Measurements from ENCODE around the gene TRDMT1.
A peak's percentile ranks its signal among the peaks of the same experiment; 100 is the strongest.

The TRDMT1 gene

GRCh38 chr10:17174626-17175025 is 26.8 kb downstream of the TRDMT1 start:
- peak; percentile 47 for DNase-seq

GRCh38 chr10:17171141-17171641 is 30.3 kb downstream of the TRDMT1 start:
- no peak for DNase-seq

GRCh38 chr10:17169803-17170202 is 31.7 kb downstream of the TRDMT1 start:
- no peak for DNase-seq

DNA sequence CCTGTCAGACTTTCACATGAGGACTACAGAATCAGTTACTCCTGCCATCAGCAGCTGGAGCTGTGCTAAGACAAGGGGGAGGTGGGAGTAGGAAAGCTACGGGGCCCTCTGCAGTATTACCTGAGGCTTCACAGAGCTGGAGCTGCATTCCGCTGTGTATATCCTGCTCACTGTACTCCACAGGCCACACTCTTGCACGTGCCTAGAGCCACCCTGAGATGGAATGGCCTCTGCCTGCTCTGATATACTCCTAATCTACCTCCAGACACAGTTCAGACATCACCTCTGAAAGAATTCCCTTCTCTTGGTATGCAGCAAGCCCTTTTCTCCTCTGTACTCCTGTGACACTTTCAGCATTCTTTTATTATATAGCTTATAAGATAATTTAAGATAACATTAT is 34.8 kb downstream of the TRDMT1 start:
- DNase-seq: no peak

DNA sequence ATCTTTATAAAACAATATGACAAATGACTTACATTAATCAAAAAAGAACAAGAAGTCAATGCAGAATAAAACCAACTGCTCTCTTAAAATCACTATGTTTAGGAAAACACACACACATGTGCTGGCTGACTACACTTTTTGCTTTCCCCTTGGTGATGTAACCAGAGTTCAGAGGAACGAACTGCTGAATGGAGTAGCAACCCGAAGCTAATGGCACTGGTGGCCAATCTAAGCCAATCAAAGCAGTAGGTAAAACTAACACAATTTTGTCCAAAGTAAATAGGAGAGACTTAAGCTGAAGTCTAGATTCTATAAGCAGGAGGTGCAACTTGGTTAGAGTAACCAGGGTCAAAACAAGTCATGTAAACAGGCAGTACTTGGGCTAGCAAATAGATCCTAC is 38.6 kb downstream of the TRDMT1 start:
- no peak for DNase-seq

- no peak for DNase-seq
Observed at GRCh38 chr10:17161775-17162174, 39.7 kb downstream of the TRDMT1 start.

DNA sequence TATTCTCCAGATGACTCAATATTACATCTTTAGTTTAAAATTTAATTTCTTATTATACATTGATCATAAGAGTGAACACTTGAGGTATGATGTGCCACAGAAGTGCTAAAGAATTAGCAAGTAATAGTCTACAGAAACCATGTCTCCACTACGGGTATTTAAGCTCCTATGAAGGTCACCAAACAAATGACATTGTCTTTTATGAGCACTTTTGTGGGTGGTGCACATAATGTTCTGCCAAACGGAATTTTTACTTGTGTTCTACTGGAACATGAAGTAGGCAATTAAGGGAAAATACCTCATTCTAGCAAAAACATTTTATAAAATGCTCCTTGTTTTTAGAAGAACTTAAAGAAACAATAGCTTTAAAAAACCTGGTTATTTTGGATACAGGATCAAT is 44.4 kb downstream of the TRDMT1 start:
- DNase-seq: no peak

DNA sequence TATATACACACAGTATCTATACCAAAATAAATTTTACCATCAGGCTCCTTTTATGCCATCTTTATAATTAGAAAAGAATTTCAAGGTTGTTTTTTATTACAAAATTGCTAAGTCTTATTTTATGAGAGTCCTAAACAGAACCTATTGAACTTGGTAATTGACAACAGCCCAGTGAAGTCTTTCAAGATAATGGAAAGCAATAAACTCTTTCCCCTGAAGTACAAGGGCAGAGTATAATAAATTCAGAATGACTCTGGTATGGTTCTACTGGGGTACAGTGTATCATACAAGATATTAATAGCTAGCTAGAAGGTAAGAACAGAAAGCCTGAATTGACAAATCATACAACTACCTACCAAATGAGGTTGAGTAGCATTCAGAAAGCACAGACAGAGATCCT is 45.6 kb downstream of the TRDMT1 start:
- no peak for DNase-seq

GRCh38 chr10:17154116-17154515 is 47.4 kb downstream of the TRDMT1 start:
- DNase-seq: peak; percentile 85

DNA sequence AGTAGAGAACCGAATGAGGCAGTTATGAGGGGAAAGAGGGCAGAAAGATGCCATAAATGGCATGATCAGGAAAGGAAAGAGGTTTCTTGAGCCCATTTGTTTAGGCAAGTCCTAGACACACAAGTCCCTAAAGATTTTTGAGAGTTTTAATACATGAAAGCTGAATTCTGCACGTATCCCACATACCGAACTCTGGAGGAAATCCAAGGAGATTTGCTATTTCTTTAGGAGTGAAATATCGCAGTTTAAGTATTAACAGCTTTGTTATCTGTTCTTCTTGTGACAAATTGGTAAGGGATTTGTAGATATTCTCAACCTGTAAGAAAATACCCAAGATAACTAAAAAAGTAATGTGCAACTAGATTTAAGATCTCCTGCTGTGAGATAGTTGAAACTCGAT is 48.2 kb downstream of the TRDMT1 start:
- DNase-seq: peak; percentile 51

- DNase-seq: peak; percentile 40
Observed at GRCh38 chr10:17151716-17152115, 49.8 kb downstream of the TRDMT1 start.

GRCh38 chr10:17147884-17148489 is 53.5 kb downstream of the TRDMT1 start:
- DNase-seq: no peak

- no peak for DNase-seq
Observed at GRCh38 chr10:17146892-17147291, 54.6 kb downstream of the TRDMT1 start.

GRCh38 chr10:17145239-17145638 is 56.2 kb downstream of the TRDMT1 start:
- DNase-seq: no peak

DNA sequence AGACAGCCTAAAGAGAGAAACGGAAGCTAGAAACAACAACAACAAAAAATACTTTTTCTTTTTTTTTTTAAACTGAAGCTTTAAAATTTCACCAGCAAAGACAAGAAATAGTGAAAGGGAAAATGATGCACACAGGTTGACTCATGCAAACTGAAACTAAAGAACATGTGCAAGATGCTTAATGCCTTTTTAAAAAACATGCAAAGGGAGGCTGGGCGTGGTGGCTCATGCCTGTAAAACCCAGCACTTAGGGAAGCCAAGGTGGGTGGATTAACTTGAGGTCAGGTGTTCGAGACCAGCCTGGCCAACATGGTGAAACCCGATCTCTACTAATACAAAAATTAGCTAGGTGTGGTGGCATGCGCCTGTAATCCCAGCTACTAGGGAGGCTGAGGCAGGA is 56.7 kb downstream of the TRDMT1 start:
- DNase-seq: no peak

DNA sequence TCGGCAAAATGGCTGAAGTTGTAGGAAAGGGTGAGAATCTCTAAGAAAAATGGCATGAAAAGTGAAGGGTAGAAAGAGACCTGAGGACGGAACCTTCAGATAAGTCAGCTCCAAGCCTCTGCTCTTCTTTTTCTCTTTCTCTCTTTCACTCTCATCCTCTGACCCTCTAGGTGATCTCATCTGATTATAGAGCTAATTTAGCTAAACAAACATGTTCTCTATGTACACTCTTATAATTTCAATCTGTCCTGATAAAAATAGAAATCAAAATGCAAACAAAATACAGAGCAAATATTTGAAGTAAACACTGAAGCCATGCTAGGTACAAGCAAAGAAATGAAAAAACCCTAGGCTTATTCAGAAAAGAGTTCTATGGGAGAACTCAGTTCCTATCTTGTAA is 57.4 kb downstream of the TRDMT1 start:
- DNase-seq: no peak

DNA sequence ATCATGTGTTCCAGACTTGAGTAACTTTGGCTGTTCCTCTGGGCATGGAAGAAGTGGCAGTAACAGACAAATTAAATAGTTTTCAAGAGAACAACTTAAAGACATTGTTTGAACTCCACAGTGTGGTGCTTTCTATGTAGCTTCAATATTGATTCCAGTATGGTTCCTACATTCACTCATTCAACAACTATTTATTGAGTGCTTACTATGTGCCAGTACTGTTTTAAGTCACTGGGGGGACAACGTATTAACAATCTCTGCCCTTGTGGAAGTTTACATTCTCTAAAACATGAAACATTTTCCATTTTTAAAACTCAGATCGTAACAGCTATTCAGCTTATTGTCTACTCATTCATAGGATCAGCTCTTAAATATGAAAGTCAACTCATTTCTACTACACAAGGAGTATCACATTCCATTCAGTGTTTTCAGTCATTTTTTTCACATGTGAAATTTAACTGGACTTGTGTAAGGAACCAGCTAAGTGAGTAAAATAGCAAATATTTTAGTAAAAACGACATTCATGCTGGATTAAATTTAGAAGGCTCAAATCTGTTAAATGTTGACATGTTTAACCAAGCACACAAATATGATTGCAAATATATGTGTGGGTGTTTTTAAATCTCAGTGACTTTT is 58.3 kb downstream of the TRDMT1 start:
- peak; percentile 70 for DNase-seq

GRCh38 chr10:17141504-17142229 is 59.8 kb downstream of the TRDMT1 start:
- no peak for DNase-seq

- DNase-seq: no peak
Observed at GRCh38 chr10:17140386-17140761, 61.1 kb downstream of the TRDMT1 start.

DNA sequence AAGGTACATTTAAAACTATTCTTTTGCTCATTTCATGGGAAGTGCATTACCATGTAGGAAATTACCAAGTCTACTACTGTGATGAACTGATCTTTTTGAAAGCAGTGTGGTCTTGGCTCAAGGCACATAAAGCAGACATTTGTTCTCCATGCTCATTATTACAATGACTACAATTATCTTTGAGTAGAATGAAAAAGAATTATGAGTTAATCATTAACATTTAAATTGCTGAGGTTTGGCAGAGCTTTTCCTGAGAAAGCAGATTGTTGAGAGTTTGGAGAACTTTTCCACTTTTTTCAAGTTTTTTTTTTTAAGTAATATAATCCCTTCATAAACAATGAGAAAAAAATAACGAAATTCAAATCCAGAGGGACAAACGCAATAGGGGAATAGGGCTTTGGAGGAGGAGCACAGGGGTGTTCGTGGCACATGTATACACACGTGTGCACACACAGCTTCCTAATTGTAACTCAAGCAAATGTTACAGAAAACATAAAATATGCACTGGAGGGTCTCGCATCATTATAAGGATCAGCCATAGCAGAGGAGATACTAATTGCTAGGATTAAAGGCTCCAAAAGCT is 62.9 kb downstream of the TRDMT1 start:
- no peak for DNase-seq

DNA sequence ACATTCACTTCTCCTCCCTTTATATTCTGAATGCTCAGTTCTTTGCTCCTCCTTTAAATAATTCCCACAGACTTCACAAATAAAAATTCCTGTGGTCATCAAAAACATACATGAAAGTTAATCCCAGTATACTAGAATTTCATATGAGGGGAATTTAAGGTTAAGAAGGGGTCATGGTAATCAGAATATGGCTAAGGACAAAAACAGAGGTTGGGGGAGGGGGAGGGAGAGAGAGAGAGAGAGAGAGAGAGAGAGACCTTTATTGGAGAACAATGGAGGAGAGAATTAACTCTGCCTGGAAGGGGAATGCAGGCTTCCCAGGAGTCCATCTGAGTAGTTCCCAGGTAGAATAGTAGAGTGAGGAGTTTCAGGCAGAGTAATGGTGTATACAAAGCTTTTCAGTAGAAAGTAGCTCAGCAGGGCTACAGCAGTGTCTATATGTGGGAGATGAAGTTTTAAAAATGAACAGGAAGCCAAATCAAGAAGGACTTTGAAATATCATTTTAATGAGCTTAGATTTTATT is 66.7 kb downstream of the TRDMT1 start:
- peak; percentile 33 for DNase-seq

- DNase-seq: no peak
Observed at GRCh38 chr10:17134282-17134681, 67.2 kb downstream of the TRDMT1 start.

DNA sequence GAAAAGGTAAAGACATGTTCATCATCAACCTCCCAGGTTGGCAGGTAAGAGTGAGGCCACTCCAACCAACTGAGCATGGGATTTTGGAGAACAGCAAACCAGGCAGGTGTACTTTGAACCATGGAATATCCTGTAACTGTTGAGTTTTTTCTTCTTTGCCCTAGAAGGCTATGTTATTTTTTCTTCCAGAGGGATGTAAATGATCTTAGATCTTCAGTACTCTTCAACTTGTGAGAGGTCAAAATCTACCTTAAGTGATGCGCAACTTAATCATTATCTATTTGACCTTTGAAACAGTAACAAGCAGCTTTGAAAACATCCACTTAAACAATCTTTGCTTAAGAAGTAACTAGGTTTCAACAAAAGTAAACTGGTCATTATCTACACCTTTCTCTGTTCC is 71.7 kb downstream of the TRDMT1 start, which contains the start of gene CUBN:
CUBN (minus strand) TSS at position 71 of the 400 bp plus-strand sequence; CDS start at position 25, 46 bp downstream.
- DNase-seq: no peak
